Iris pigment epithelial cell (primary cell): ENCODE measurements around the gene RIMBP2.
"Not testable (repeated sequence)": the region's sequence is repeated elsewhere in the genome, so short reads cannot be mapped to it uniquely, and the experiment has no call there.

Experiments
- DNase-seq: peaks from one replicate; pipeline ENCODE4 v3.0.0-alpha.2; 2011; ENCODE audit warnings: low read depth

RIMBP2 gene

GRCh38 chr12:130706311-130706710 lies 9.8 kb downstream of the RIMBP2 start:
- no peak for DNase-seq

- no peak for DNase-seq
Observed at GRCh38 chr12:130705178-130705822, 10.8 kb downstream of the RIMBP2 start.

- no peak for DNase-seq
Observed at GRCh38 chr12:130704606-130705005, 11.5 kb downstream of the RIMBP2 start.

GRCh38 chr12:130703733-130704375 lies 12.2 kb downstream of the RIMBP2 start:
- DNase-seq: no peak

- no peak for DNase-seq
Observed at GRCh38 chr12:130702966-130703732, 12.9 kb downstream of the RIMBP2 start.

GRCh38 chr12:130701402-130701744 lies 14.7 kb downstream of the RIMBP2 start:
- no peak for DNase-seq

GRCh38 chr12:130700492-130701401 lies 15.4 kb downstream of the RIMBP2 start:
- DNase-seq: no peak

- DNase-seq: no peak
Observed at GRCh38 chr12:130698106-130698505, 18.0 kb downstream of the RIMBP2 start.

- DNase-seq: no peak
Observed at GRCh38 chr12:130696379-130697100, 19.6 kb downstream of the RIMBP2 start.

GRCh38 chr12:130695061-130695460 lies 21.0 kb downstream of the RIMBP2 start:
- no peak for DNase-seq

GRCh38 chr12:130689408-130690405 lies 26.4 kb downstream of the RIMBP2 start:
- no peak for DNase-seq

- not testable (repeated sequence) for DNase-seq
Observed at GRCh38 chr12:130688999-130689398, 27.1 kb downstream of the RIMBP2 start.

- DNase-seq: no peak
Observed at GRCh38 chr12:130687796-130688778, 28.0 kb downstream of the RIMBP2 start.

GRCh38 chr12:130687190-130687589 lies 28.9 kb downstream of the RIMBP2 start:
- no peak for DNase-seq

- DNase-seq: no peak
Observed at GRCh38 chr12:130686511-130686991, 29.5 kb downstream of the RIMBP2 start.

GRCh38 chr12:130685850-130686249 lies 30.2 kb downstream of the RIMBP2 start:
- DNase-seq: no peak

- no peak for DNase-seq
Observed at GRCh38 chr12:130685250-130685787, 30.8 kb downstream of the RIMBP2 start.

GRCh38 chr12:130683811-130684210 lies 32.3 kb downstream of the RIMBP2 start:
- DNase-seq: no peak

GRCh38 chr12:130683080-130683479 lies 33.0 kb downstream of the RIMBP2 start:
- no peak for DNase-seq
